Measurements from ENCODE around the gene CDH8. TPM values are rescaled to one million over a fixed set of nuclear protein-coding genes. Genes with fewer than 3 reads are reported as not detected.

Gene CDH8
- total and polyA plus RNA-seq, 2 donors (not counting 1 experiment from before 2014, with no cell fraction given): not detected

GRCh38 chr16:61946019-61946418 lies 90.2 kb downstream of the CDH8 start:
- Histone ChIP-seq H2AFZ (ENCODE audit: low read length) (no peak overlapping the region), H3K9ac (ENCODE audit: insufficient read depth, low read length) (no peak overlapping the region), H3K4me1 (ENCODE audit: control insufficient read depth, extremely low read depth, insufficient read depth, low read length) (no peaks in the 10 kb centered on the region), H3K79me2 (ENCODE audit: control insufficient read depth, insufficient read depth, low read length) (no peaks in the 10 kb centered on the region), H4K20me1 (ENCODE audit: control insufficient read depth, extremely low read depth, insufficient read depth, low read length) (no peaks in the 10 kb centered on the region), H3K27me3 (ENCODE audit: control insufficient read depth, insufficient read depth, low read length) (no peaks in the 10 kb centered on the region), H3K9me3 (ENCODE audit: control insufficient read depth, insufficient read depth, low read depth, low read length) (no peaks in the 10 kb centered on the region), H3K27ac (ENCODE audit: insufficient read depth, low read length) (no peak overlapping the region), H3K4me2 (ENCODE audit: extremely low read depth, insufficient read depth, low read length) (no peak overlapping the region), H3K36me3 (ENCODE audit: control insufficient read depth, insufficient read depth, low read length) (no peaks in the 10 kb centered on the region), H3K4me3 (replicated peaks in 1 of 4; ENCODE audit: control extremely low read depth in 1 of 4, insufficient read depth in 1 of 4, low read depth in 3 of 4, low read length in 4 of 4) (no peak overlapping the region)
- no peak for DNase-seq (ENCODE audit: low read depth in 2 of 2)
- TF ChIP-seq EZH2 (IDR thresholded peaks at IDR 0.05; ENCODE audit: low read length, missing control alignments) (no peak), CTCF (conservative IDR thresholded peaks at IDR 0.05 in 1 of 2, IDR thresholded peaks at IDR 0.05 in 1 of 2; ENCODE audit: low read depth in 1 of 2, low read length in 2 of 2) (no peak)

GRCh38 chr16:61945511-61945910 lies 90.7 kb downstream of the CDH8 start:
- no peak overlapping the region for H2AFZ ChIP-seq (ENCODE audit: low read length)
- H3K4me3 ChIP-seq (replicated peaks in 1 of 4; ENCODE audit: control extremely low read depth in 1 of 4, insufficient read depth in 1 of 4, low read depth in 3 of 4, low read length in 4 of 4): no peak overlapping the region
- no peak overlapping the region for H3K27ac ChIP-seq (ENCODE audit: insufficient read depth, low read length)
- TF ChIP-seq EZH2 (IDR thresholded peaks at IDR 0.05; ENCODE audit: low read length, missing control alignments) (no peak), CTCF (conservative IDR thresholded peaks at IDR 0.05 in 1 of 2, IDR thresholded peaks at IDR 0.05 in 1 of 2; ENCODE audit: low read depth in 1 of 2, low read length in 2 of 2) (no peak)
- no peak overlapping the region for H3K4me2 ChIP-seq (ENCODE audit: extremely low read depth, insufficient read depth, low read length)
- no peak overlapping the region for H3K9ac ChIP-seq (ENCODE audit: insufficient read depth, low read length)
- no peaks in the 10 kb centered on the region for H3K79me2 ChIP-seq (ENCODE audit: control insufficient read depth, insufficient read depth, low read length)
- H3K4me1 ChIP-seq (ENCODE audit: control insufficient read depth, extremely low read depth, insufficient read depth, low read length): no peaks in the 10 kb centered on the region
- no peaks in the 10 kb centered on the region for H3K9me3 ChIP-seq (ENCODE audit: control insufficient read depth, insufficient read depth, low read depth, low read length)
- H3K27me3 ChIP-seq (ENCODE audit: control insufficient read depth, insufficient read depth, low read length): no peaks in the 10 kb centered on the region
- H4K20me1 ChIP-seq (ENCODE audit: control insufficient read depth, extremely low read depth, insufficient read depth, low read length): no peaks in the 10 kb centered on the region
- H3K36me3 ChIP-seq (ENCODE audit: control insufficient read depth, insufficient read depth, low read length): no peaks in the 10 kb centered on the region
- DNase-seq (ENCODE audit: low read depth in 2 of 2): no peak

- Histone ChIP-seq H3K79me2 (ENCODE audit: control insufficient read depth, insufficient read depth, low read length) (no peaks in the 10 kb centered on the region), H2AFZ (ENCODE audit: low read length) (no peak overlapping the region), H3K9ac (ENCODE audit: insufficient read depth, low read length) (no peak overlapping the region), H3K4me2 (ENCODE audit: extremely low read depth, insufficient read depth, low read length) (no peak overlapping the region), H4K20me1 (ENCODE audit: control insufficient read depth, extremely low read depth, insufficient read depth, low read length) (no peaks in the 10 kb centered on the region), H3K27ac (ENCODE audit: insufficient read depth, low read length) (no peak overlapping the region), H3K4me1 (ENCODE audit: control insufficient read depth, extremely low read depth, insufficient read depth, low read length) (no peaks in the 10 kb centered on the region), H3K27me3 (ENCODE audit: control insufficient read depth, insufficient read depth, low read length) (no peaks in the 10 kb centered on the region), H3K9me3 (ENCODE audit: control insufficient read depth, insufficient read depth, low read depth, low read length) (no peaks in the 10 kb centered on the region), H3K36me3 (ENCODE audit: control insufficient read depth, insufficient read depth, low read length) (no peaks in the 10 kb centered on the region), H3K4me3 (replicated peaks in 1 of 4; ENCODE audit: control extremely low read depth in 1 of 4, insufficient read depth in 1 of 4, low read depth in 3 of 4, low read length in 4 of 4) (no peak overlapping the region)
- TF ChIP-seq EZH2 (IDR thresholded peaks at IDR 0.05; ENCODE audit: low read length, missing control alignments) (no peak), CTCF (conservative IDR thresholded peaks at IDR 0.05 in 1 of 2, IDR thresholded peaks at IDR 0.05 in 1 of 2; ENCODE audit: low read depth in 1 of 2, low read length in 2 of 2) (no peak)
- DNase-seq (ENCODE audit: low read depth in 2 of 2): no peak
These were observed 92.2 kb downstream of the CDH8 start for GRCh38 chr16:61944004-61944403.
